GM23248 (cell line): ENCODE measurements around the gene RXRB.

Experiments used
- EZH2 ChIP-seq: fragments of 200-600 bp; sonication (generic); IDR thresholded peaks from 2 replicates; pipeline ENCODE4 v1.6.1; 2018; ENCODE audit warnings: antibody characterized with exemption, mild to moderate bottlenecking; ENCODE audit not compliant: insufficient read depth, poor library complexity, severe bottlenecking
- EZH2phosphoT487 ChIP-seq: fragments of 200-600 bp; sonication (generic); IDR thresholded peaks from 2 replicates; pipeline ENCODE4 v1.6.1; 2018; ENCODE audit warnings: antibody characterized with exemption, moderate library complexity, mild to moderate bottlenecking, low read depth; ENCODE audit not compliant: insufficient read depth

DNA sequence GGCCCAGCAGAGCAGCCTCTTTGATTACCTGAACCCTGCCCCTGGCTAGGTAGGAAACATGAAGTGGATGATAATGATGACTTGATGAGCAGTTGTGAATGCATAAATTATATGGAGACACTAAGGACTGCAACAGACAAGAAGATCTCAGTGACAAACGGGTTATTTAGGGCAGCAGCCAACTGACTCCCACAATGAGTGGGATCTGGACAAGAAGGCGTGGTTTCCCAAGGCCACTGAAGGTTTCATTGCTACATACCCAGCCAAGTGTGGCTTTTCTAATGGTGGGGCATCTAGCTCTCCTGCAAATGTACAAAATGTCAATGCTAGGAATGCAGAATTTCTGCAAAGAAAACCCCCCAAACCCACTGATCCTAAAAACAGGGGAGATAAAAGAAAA lies 37.3 kb upstream of the RXRB start:
- TF ChIP-seq EZH2phosphoT487 (no peak), EZH2 (no peak)
